ENCODE data around the gene SETBP1. TPM values are rescaled to one million over a fixed set of nuclear protein-coding genes. Genes with fewer than 3 reads are reported as not detected.

The SETBP1 gene
- total RNA-seq, 1 donor from 2014 or later = 4.3 TPM

GRCh38 chr18:44895176-44895798 lies 214.6 kb downstream of the SETBP1 start:
- intact Hi-C loops (cut with micrococcal nuclease) = loop anchor here (1.0 to 5.0 kb wide), 2 partner anchors 168 to 216 kb away; no protein-coding TSS in a partner anchor

GRCh38 chr18:44896846-44897245 lies 216.2 kb downstream of the SETBP1 start:
- intact Hi-C loops (cut with micrococcal nuclease) = loop anchor here (5.0 kb wide), 1 partner anchor 170 kb away; no protein-coding TSS in a partner anchor

- intact Hi-C loops (cut with micrococcal nuclease) = loop anchor here (5.0 kb wide), 1 partner anchor 170 kb away; no protein-coding TSS in a partner anchor
These were observed 216.7 kb downstream of the SETBP1 start for GRCh38 chr18:44897411-44897810.

GRCh38 chr18:44897816-44898215 lies 217.1 kb downstream of the SETBP1 start:
- intact Hi-C loops (cut with micrococcal nuclease) = loop anchor here (5.0 kb wide), 1 partner anchor 171 kb away; no protein-coding TSS in a partner anchor

- intact Hi-C loops (cut with micrococcal nuclease) = loop anchor here (5.0 kb wide), 1 partner anchor 171 kb away; no protein-coding TSS in a partner anchor
These were observed 217.8 kb downstream of the SETBP1 start for GRCh38 chr18:44898498-44898897.

- intact Hi-C loops (cut with micrococcal nuclease) = loop anchor here (5.0 kb wide), 1 partner anchor 173 kb away; no protein-coding TSS in a partner anchor
These were observed 219.1 kb downstream of the SETBP1 start for GRCh38 chr18:44899832-44900231.

GRCh38 chr18:44900627-44901026 lies 219.9 kb downstream of the SETBP1 start:
- intact Hi-C loops (cut with micrococcal nuclease) = no loop called here

GRCh38 chr18:44901283-44901682 lies 220.6 kb downstream of the SETBP1 start:
- intact Hi-C loops (cut with micrococcal nuclease) = no loop called here

GRCh38 chr18:44903327-44903726 lies 222.6 kb downstream of the SETBP1 start:
- intact Hi-C loops (cut with micrococcal nuclease) = no loop called here

- intact Hi-C loops (cut with micrococcal nuclease) = no loop called here
These were observed 224.1 kb downstream of the SETBP1 start for GRCh38 chr18:44904768-44905167.

GRCh38 chr18:44909191-44909719 lies 228.6 kb downstream of the SETBP1 start:
- intact Hi-C loops (cut with micrococcal nuclease) = no loop called here

GRCh38 chr18:44911260-44911659 lies 230.6 kb downstream of the SETBP1 start:
- intact Hi-C loops (cut with micrococcal nuclease) = no loop called here

- intact Hi-C loops (cut with micrococcal nuclease) = no loop called here
These were observed 231.1 kb downstream of the SETBP1 start for GRCh38 chr18:44911773-44912172.

- intact Hi-C loops (cut with micrococcal nuclease) = no loop called here
These were observed 232.2 kb downstream of the SETBP1 start for GRCh38 chr18:44912740-44913478.

GRCh38 chr18:44914028-44914427 lies 233.3 kb downstream of the SETBP1 start:
- intact Hi-C loops (cut with micrococcal nuclease) = no loop called here

GRCh38 chr18:44915213-44915612 lies 234.5 kb downstream of the SETBP1 start:
- intact Hi-C loops (cut with micrococcal nuclease) = no loop called here

GRCh38 chr18:44915661-44916060 lies 235.0 kb downstream of the SETBP1 start:
- intact Hi-C loops (cut with micrococcal nuclease) = no loop called here

- intact Hi-C loops (cut with micrococcal nuclease) = no loop called here
These were observed 235.9 kb downstream of the SETBP1 start for GRCh38 chr18:44916429-44917207.

GRCh38 chr18:44917216-44918141 lies 236.8 kb downstream of the SETBP1 start:
- intact Hi-C loops (cut with micrococcal nuclease) = no loop called here

- intact Hi-C loops (cut with micrococcal nuclease) = no loop called here
These were observed 237.4 kb downstream of the SETBP1 start for GRCh38 chr18:44918142-44918476.

Measured in T-helper 2 cell treated with Interferon-gamma antibody and Interleukin-4, amounts not matched to agents 100 ng/mL and 5 ng/mL, for 36 hours (primary cell).